Stimulated activated CD8-positive, alpha-beta memory T cell treated with anti-CD3 and anti-CD28 coated beads, Interleukin-4, amount 100 ng/mL, for 1 hour (primary cell): Measurements from ENCODE around the gene TMEM39A.

Source experiments
- DNase-seq, 2 donors: peaks; one replicate each; pipeline ENCODE4 v3.0.0-alpha.2; 2020; ENCODE audit warnings: low read depth in 2 of 2, low spot score in 1 of 2

The TMEM39A gene

GRCh38 chr3:119463171-119464169, at the start of gene TMEM39A:
Gene TMEM39A, minus strand, starts transcription at chr3:119463615. Its CDS starts 1,541 bp downstream, at chr3:119462074.
- peak; percentile 98 for DNase-seq

GRCh38 chr3:119510690-119511089, 47.3 kb upstream of the TMEM39A start:
- DNase-seq: no peak

- DNase-seq: no peak
Measured at GRCh38 chr3:119508172-119508845, 44.9 kb upstream of the TMEM39A start.

- DNase-seq: no peak
Measured at GRCh38 chr3:119507404-119507803, 44.0 kb upstream of the TMEM39A start.

- no peak for DNase-seq
Measured at GRCh38 chr3:119506631-119507030, 43.2 kb upstream of the TMEM39A start.

GRCh38 chr3:119500901-119501300, 37.5 kb upstream of the TMEM39A start:
- no peak for DNase-seq

GRCh38 chr3:119500265-119500664, 36.9 kb upstream of the TMEM39A start:
- DNase-seq: no peak

GRCh38 chr3:119498186-119499011, 35.0 kb upstream of the TMEM39A start, which contains the start of gene TIMMDC1:
Gene TIMMDC1, plus strand, starts transcription at chr3:119498547. Its CDS starts 187 bp downstream, at chr3:119498734.
- peak; percentile 92 to 95 for DNase-seq

- DNase-seq: no peak
Measured at GRCh38 chr3:119497820-119498185, 34.4 kb upstream of the TMEM39A start.

GRCh38 chr3:119494597-119494996, 31.2 kb upstream of the TMEM39A start:
- DNase-seq: no peak

- no peak for DNase-seq
Measured at GRCh38 chr3:119492810-119493209, 29.4 kb upstream of the TMEM39A start.

GRCh38 chr3:119492128-119492527, 28.7 kb upstream of the TMEM39A start:
- DNase-seq: no peak

- no peak for DNase-seq
Measured at GRCh38 chr3:119490153-119490552, 26.7 kb upstream of the TMEM39A start.

- no peak for DNase-seq
Measured at GRCh38 chr3:119485563-119485962, 22.1 kb upstream of the TMEM39A start.

- DNase-seq: no peak
Measured at GRCh38 chr3:119483101-119483500, 19.7 kb upstream of the TMEM39A start.

- no peak for DNase-seq
Measured at GRCh38 chr3:119481079-119481478, 17.7 kb upstream of the TMEM39A start.

- DNase-seq: no peak
Measured at GRCh38 chr3:119470866-119471265, 7.5 kb upstream of the TMEM39A start.

GRCh38 chr3:119469418-119470189, 6.2 kb upstream of the TMEM39A start:
- no peak for DNase-seq

- DNase-seq: no peak
Measured at GRCh38 chr3:119468041-119468440, 4.6 kb upstream of the TMEM39A start.

GRCh38 chr3:119457246-119457645, 6.2 kb downstream of the TMEM39A start:
- no peak for DNase-seq
